HEK293 (cell line): Measurements from ENCODE around the gene IGFBP5.
A peak's percentile ranks its signal among the peaks of the same experiment; 100 is the strongest.

Experiments
- MZF1 ChIP-seq: fragments of 450-650 bp; formaldehyde crosslinking; IDR thresholded peaks from 2 replicates; pipeline ENCODE4 v1.5.1; 2017; ENCODE audit warnings: missing biosample characterization, missing genetic modification characterization, borderline replicate concordance
- OSR2 ChIP-seq: fragments of 450-650 bp; formaldehyde crosslinking; IDR thresholded peaks from 2 replicates; pipeline ENCODE4 v1.5.1; 2016; ENCODE audit warnings: missing biosample characterization, missing genetic modification characterization
- PRDM1 ChIP-seq: fragments of 450-650 bp; formaldehyde crosslinking; IDR thresholded peaks from 2 replicates; pipeline ENCODE4; 2016; ENCODE audit warnings: missing biosample characterization, missing genetic modification characterization
- ZBTB7A ChIP-seq: fragments of 450-650 bp; formaldehyde crosslinking; IDR thresholded peaks from 2 replicates; pipeline ENCODE4 v1.5.1; 2016; ENCODE audit warnings: low read depth, missing biosample characterization, missing genetic modification characterization
- ZNF302 ChIP-seq: fragments of 450-650 bp; formaldehyde crosslinking; IDR thresholded peaks from 2 replicates; pipeline ENCODE4 v1.5.1; 2016; ENCODE audit warnings: missing biosample characterization, missing genetic modification characterization, low read depth
- ZNF324 ChIP-seq: fragments of 450-650 bp; formaldehyde crosslinking; IDR thresholded peaks from 2 replicates; pipeline ENCODE4 v1.5.1; 2016; ENCODE audit warnings: missing biosample characterization, missing genetic modification characterization
- ZNF701 ChIP-seq: fragments of 450-650 bp; formaldehyde crosslinking; IDR thresholded peaks from 2 replicates; pipeline ENCODE4 v1.5.1; 2016; ENCODE audit warnings: missing biosample characterization, missing genetic modification characterization
- ZNF747 ChIP-seq: fragments of 450-650 bp; formaldehyde crosslinking; IDR thresholded peaks from 2 replicates; pipeline ENCODE4 v1.5.1; 2016; ENCODE audit warnings: missing biosample characterization, missing genetic modification characterization
- ZNF768 ChIP-seq: fragments of 450-650 bp; formaldehyde crosslinking; IDR thresholded peaks from 2 replicates; pipeline ENCODE4 v1.5.1; 2018; ENCODE audit warnings: missing biosample characterization, mild to moderate bottlenecking, missing genetic modification characterization
- TF ChIP-seq, protein P1 (sequence below): fragments of 450-650 bp; formaldehyde crosslinking; IDR thresholded peaks from 2 replicates; pipeline ENCODE4 v1.5.1; 2016; ENCODE audit warnings: missing biosample characterization, missing genetic modification characterization
- TF ChIP-seq, protein P2 (sequence below): fragments of 450-650 bp; formaldehyde crosslinking; IDR thresholded peaks from 2 replicates; pipeline ENCODE4 v1.5.1; 2016; ENCODE audit warnings: missing biosample characterization, missing genetic modification characterization, low read depth
- TF ChIP-seq, protein P3 (sequence below): fragments of 450-650 bp; formaldehyde crosslinking; IDR thresholded peaks from 2 replicates; pipeline ENCODE4 v1.5.1; 2016; ENCODE audit warnings: missing biosample characterization, missing genetic modification characterization
- TF ChIP-seq, protein P4 (sequence below): fragments of 450-650 bp; formaldehyde crosslinking; IDR thresholded peaks from 2 replicates; pipeline ENCODE4 v1.5.1; 2016; ENCODE audit warnings: missing biosample characterization, missing genetic modification characterization
- TF ChIP-seq, protein P5 (sequence below): fragments of 450-650 bp; formaldehyde crosslinking; IDR thresholded peaks from 2 replicates; pipeline ENCODE4 v1.5.1; 2016; ENCODE audit warnings: missing biosample characterization, missing genetic modification characterization

DNA sequence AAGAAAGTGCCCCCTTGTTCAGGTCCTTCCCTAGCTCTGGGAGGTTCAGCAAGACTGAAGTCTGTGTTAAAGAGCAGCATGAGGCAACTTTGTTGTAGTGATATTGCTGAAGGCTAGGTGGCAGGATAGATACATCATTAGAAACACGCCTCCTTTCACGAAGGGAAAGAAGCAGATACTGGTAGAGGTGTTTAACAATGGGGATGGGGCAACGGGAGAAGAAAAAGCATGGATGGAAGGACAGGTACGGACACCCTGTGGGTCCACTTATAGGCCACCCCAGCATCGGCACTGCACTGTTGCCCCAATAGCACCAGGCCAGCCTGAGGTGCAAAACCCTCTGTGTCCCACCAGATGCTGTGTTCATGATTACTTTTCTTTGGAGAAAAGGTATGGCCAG, 3.5 kb upstream of the IGFBP5 start:
- TF ChIP-seq ZNF324 (tag by site-specific recombination) (no peak), MZF1 (tag by site-specific recombination) (no peak), PRDM1 (tag by site-specific recombination) (no peak), OSR2 (tag by site-specific recombination) (no peak), ZNF768 (tag by site-specific recombination) (no peak), ZBTB7A (tag by site-specific recombination) (no peak), ZNF302 (tag by site-specific recombination) (no peak), ZNF747 (tag by site-specific recombination) (no peak), ZNF701 (tag by site-specific recombination) (no peak)
- TF ChIP-seq, protein P1, sequence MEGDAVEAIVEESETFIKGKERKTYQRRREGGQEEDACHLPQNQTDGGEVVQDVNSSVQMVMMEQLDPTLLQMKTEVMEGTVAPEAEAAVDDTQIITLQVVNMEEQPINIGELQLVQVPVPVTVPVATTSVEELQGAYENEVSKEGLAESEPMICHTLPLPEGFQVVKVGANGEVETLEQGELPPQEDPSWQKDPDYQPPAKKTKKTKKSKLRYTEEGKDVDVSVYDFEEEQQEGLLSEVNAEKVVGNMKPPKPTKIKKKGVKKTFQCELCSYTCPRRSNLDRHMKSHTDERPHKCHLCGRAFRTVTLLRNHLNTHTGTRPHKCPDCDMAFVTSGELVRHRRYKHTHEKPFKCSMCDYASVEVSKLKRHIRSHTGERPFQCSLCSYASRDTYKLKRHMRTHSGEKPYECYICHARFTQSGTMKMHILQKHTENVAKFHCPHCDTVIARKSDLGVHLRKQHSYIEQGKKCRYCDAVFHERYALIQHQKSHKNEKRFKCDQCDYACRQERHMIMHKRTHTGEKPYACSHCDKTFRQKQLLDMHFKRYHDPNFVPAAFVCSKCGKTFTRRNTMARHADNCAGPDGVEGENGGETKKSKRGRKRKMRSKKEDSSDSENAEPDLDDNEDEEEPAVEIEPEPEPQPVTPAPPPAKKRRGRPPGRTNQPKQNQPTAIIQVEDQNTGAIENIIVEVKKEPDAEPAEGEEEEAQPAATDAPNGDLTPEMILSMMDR (tag by site-specific recombination), result peak; percentile 85
- TF ChIP-seq, protein P2, sequence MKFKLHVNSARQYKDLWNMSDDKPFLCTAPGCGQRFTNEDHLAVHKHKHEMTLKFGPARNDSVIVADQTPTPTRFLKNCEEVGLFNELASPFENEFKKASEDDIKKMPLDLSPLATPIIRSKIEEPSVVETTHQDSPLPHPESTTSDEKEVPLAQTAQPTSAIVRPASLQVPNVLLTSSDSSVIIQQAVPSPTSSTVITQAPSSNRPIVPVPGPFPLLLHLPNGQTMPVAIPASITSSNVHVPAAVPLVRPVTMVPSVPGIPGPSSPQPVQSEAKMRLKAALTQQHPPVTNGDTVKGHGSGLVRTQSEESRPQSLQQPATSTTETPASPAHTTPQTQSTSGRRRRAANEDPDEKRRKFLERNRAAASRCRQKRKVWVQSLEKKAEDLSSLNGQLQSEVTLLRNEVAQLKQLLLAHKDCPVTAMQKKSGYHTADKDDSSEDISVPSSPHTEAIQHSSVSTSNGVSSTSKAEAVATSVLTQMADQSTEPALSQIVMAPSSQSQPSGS (tag by site-specific recombination), result no peak
- TF ChIP-seq, protein P3, sequence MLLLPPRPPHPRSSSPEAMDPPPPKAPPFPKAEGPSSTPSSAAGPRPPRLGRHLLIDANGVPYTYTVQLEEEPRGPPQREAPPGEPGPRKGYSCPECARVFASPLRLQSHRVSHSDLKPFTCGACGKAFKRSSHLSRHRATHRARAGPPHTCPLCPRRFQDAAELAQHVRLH (tag by site-specific recombination), result no peak
- TF ChIP-seq, protein P4, sequence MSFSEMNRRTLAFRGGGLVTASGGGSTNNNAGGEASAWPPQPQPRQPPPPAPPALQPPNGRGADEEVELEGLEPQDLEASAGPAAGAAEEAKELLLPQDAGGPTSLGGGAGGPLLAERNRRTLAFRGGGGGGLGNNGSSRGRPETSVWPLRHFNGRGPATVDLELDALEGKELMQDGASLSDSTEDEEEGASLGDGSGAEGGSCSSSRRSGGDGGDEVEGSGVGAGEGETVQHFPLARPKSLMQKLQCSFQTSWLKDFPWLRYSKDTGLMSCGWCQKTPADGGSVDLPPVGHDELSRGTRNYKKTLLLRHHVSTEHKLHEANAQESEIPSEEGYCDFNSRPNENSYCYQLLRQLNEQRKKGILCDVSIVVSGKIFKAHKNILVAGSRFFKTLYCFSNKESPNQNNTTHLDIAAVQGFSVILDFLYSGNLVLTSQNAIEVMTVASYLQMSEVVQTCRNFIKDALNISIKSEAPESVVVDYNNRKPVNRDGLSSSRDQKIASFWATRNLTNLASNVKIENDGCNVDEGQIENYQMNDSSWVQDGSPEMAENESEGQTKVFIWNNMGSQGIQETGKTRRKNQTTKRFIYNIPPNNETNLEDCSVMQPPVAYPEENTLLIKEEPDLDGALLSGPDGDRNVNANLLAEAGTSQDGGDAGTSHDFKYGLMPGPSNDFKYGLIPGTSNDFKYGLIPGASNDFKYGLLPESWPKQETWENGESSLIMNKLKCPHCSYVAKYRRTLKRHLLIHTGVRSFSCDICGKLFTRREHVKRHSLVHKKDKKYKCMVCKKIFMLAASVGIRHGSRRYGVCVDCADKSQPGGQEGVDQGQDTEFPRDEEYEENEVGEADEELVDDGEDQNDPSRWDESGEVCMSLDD, result no peak
- TF ChIP-seq, protein P5, sequence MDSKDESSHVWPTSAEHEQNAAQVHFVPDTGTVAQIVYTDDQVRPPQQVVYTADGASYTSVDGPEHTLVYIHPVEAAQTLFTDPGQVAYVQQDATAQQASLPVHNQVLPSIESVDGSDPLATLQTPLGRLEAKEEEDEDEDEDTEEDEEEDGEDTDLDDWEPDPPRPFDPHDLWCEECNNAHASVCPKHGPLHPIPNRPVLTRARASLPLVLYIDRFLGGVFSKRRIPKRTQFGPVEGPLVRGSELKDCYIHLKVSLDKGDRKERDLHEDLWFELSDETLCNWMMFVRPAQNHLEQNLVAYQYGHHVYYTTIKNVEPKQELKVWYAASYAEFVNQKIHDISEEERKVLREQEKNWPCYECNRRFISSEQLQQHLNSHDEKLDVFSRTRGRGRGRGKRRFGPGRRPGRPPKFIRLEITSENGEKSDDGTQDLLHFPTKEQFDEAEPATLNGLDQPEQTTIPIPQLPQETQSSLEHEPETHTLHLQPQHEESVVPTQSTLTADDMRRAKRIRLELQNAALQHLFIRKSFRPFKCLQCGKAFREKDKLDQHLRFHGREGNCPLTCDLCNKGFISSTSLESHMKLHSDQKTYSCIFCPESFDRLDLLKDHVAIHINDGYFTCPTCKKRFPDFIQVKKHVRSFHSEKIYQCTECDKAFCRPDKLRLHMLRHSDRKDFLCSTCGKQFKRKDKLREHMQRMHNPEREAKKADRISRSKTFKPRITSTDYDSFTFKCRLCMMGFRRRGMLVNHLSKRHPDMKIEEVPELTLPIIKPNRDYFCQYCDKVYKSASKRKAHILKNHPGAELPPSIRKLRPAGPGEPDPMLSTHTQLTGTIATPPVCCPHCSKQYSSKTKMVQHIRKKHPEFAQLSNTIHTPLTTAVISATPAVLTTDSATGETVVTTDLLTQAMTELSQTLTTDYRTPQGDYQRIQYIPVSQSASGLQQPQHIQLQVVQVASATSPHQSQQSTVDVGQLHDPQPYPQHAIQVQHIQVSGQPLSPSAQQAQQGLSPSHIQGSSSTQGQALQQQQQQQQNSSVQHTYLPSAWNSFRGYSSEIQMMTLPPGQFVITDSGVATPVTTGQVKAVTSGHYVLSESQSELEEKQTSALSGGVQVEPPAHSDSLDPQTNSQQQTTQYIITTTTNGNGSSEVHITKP (tag by site-specific recombination), result no peak
